ENCODE results near the gene PNLIPRP3.
A peak's percentile ranks its signal among the peaks of the same experiment; 100 is the strongest.
"Not testable (repeated sequence)": the region's sequence is repeated elsewhere in the genome, so short reads cannot be mapped to it uniquely, and the experiment has no call there.

The PNLIPRP3 gene

GRCh38 chr10:116427671-116428070, at the start of gene PNLIPRP3:
Gene PNLIPRP3 (plus strand): TSS chr10:116427847. CDS start chr10:116428013, 166 bp downstream.
- TF ChIP-seq CTCF (conservative IDR thresholded peaks at IDR 0.05; ENCODE audit: control insufficient read depth, insufficient read depth, low read depth, low read length): no peak
- no peak within 1 kb of the TSS for H3K4me3 ChIP-seq (ENCODE audit: control insufficient read depth, low read depth, low read length)
- no peak for DNase-seq (ENCODE audit: low read depth)

GRCh38 chr10:116382290-116382689, 45.4 kb upstream of the PNLIPRP3 start:
- TF ChIP-seq CTCF (conservative IDR thresholded peaks at IDR 0.05; ENCODE audit: control insufficient read depth, insufficient read depth, low read depth, low read length): no peak
- no peak for DNase-seq (ENCODE audit: low read depth)
- H3K4me3 ChIP-seq (ENCODE audit: control insufficient read depth, low read depth, low read length): no peak overlapping the region

GRCh38 chr10:116385311-116385710, 42.3 kb upstream of the PNLIPRP3 start:
- TF ChIP-seq CTCF (conservative IDR thresholded peaks at IDR 0.05; ENCODE audit: control insufficient read depth, insufficient read depth, low read depth, low read length): no peak
- no peak overlapping the region for H3K4me3 ChIP-seq (ENCODE audit: control insufficient read depth, low read depth, low read length)
- DNase-seq (ENCODE audit: low read depth): no peak

- peak; percentile 48 for TF ChIP-seq CTCF (conservative IDR thresholded peaks at IDR 0.05; ENCODE audit: control insufficient read depth, insufficient read depth, low read depth, low read length)
- no peak overlapping the region for H3K4me3 ChIP-seq (ENCODE audit: control insufficient read depth, low read depth, low read length)
- peak; percentile 37 for DNase-seq (ENCODE audit: low read depth)
These were observed 41.4 kb upstream of the PNLIPRP3 start for GRCh38 chr10:116385994-116386809.

GRCh38 chr10:116393246-116393831, 34.3 kb upstream of the PNLIPRP3 start:
- H3K4me3 ChIP-seq (ENCODE audit: control insufficient read depth, low read depth, low read length); DNase-seq (ENCODE audit: low read depth): not testable (repeated sequence)

- no peak overlapping the region for H3K4me3 ChIP-seq (ENCODE audit: control insufficient read depth, low read depth, low read length)
- no peak for TF ChIP-seq CTCF (conservative IDR thresholded peaks at IDR 0.05; ENCODE audit: control insufficient read depth, insufficient read depth, low read depth, low read length)
- DNase-seq (ENCODE audit: low read depth): no peak
These were observed 32.2 kb upstream of the PNLIPRP3 start for GRCh38 chr10:116395223-116395985.

- H3K4me3 ChIP-seq (ENCODE audit: control insufficient read depth, low read depth, low read length): no peak overlapping the region
- no peak for DNase-seq (ENCODE audit: low read depth)
- no peak for TF ChIP-seq CTCF (conservative IDR thresholded peaks at IDR 0.05; ENCODE audit: control insufficient read depth, insufficient read depth, low read depth, low read length)
These were observed 29.4 kb upstream of the PNLIPRP3 start for GRCh38 chr10:116398224-116398623.
